IPS-NIHi7 (cell line): ENCODE data around the gene ZNF322.

ENCODE experiments used
- DNase-seq: peaks from one replicate; pipeline ENCODE4 v3.0.0; 2012; ENCODE audit warnings: mixed read lengths; ENCODE audit errors: extremely low spot score

ZNF322 gene

GRCh38 chr6:26588965-26589364, 70.6 kb downstream of the ZNF322 start:
- DNase-seq: no peak
